ENCODE measurements around the gene LSM7. TPM values are rescaled to one million over a fixed set of nuclear protein-coding genes. Genes with fewer than 3 reads are reported as not detected.
A peak's percentile ranks its signal among the peaks of the same experiment; 100 is the strongest.

LSM7 gene
- total and polyA plus RNA-seq, 2 of the 13 experiments (the other 11 are each of a cell fraction or from before 2014, with no cell fraction given): 140 to 205 TPM

DNA sequence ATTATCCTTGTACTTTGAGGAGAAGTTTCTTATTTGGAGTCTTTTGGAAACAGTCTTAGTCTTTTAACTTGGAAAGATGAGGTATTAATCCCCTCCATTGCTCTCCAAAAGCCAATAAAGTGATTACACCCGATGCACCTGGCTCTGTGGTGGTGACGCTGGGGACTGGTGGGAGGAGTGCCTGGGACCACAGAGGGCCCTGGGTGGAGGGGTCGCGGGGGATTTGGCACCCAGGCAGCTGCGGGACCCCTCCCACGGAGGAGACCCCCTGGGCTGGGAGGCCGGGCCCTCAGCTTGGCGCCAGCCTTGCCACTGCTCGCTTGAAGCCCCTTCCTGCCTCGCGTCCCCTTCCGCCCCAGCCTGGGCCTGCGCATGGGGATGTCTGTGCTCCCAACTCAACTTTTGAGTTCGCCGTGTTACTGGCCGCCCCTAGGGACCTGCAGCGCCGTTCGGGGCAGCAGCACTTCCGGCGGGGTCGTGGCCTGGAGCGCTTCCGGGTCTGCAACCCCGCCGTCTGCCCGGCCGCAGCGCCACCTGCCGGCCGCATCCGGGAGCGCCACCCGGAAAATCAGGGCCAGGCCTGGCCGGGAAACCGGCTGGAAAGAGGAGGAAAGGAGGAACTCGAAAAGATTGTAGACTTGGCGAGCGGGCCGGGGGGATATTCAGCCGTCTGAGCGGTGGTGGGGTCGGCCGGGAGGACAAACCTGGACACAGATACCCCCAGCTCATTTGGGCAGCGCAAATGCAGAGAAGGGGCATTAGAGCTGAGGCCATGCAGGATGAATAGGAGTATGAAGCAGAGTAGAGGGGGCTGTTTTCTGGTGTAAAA is 54.8 kb downstream of the LSM7 start (continued):
- TF ChIP-seq IKZF4 (CRISPR knock-in tag; IDR thresholded peaks at IDR 0.05; ENCODE audit: borderline replicate concordance, low read depth, not compliant biosample characterization) (no peak), RBFOX2 (IDR thresholded peaks at IDR 0.05; ENCODE audit: low read depth, low read length) (peak; percentile 96), REL (CRISPR knock-in tag; conservative IDR thresholded peaks at IDR 0.05) (0 out of 2 replicates have a peak, but pooled peaks have one; percentile 25), ZNF772 (CRISPR knock-in tag; IDR thresholded peaks at IDR 0.05) (peak; percentile 64), RELA (CRISPR knock-in tag; IDR thresholded peaks at IDR 0.05) (0 out of 2 replicates have a peak, but pooled peaks have one; percentile 67), SP5 (CRISPR knock-in tag; IDR thresholded peaks at IDR 0.05; ENCODE audit: borderline replicate concordance, low read depth) (no peak), PCBP1 (IDR thresholded peaks at IDR 0.05; ENCODE audit: borderline replicate concordance, low read depth, low read length) (no peak), POLR2AphosphoS5 (IDR thresholded peaks at IDR 0.05; ENCODE audit: low read depth, low read length) (peak; percentile 60; the same call in 1 of the 2 replicates), ZNF776 (CRISPR knock-in tag; IDR thresholded peaks at IDR 0.05) (peak; percentile 72; the same call in 1 of the 2 replicates), ATF7 (IDR thresholded peaks at IDR 0.05) (no peak), ATF7 (CRISPR knock-in tag; IDR thresholded peaks at IDR 0.05) (no peak), ZNF432 (CRISPR knock-in tag; IDR thresholded peaks at IDR 0.05; ENCODE audit: borderline replicate concordance) (no peak), ZC3H4 (CRISPR knock-in tag; IDR thresholded peaks at IDR 0.05; ENCODE audit: borderline replicate concordance) (no peak), ZNF788 (CRISPR knock-in tag; IDR thresholded peaks at IDR 0.05; ENCODE audit: borderline replicate concordance) (peak; percentile 58; the same call in 1 of the 2 replicates), HHEX (CRISPR knock-in tag; IDR thresholded peaks at IDR 0.05) (no peak), ZNF282 (IDR thresholded peaks at IDR 0.05; ENCODE audit: partially characterized antibody) (no peak), ZNF335 (CRISPR knock-in tag; IDR thresholded peaks at IDR 0.05) (peak; percentile 57; the same call in 1 of the 2 replicates)
- TF ChIP-seq, protein P1, sequence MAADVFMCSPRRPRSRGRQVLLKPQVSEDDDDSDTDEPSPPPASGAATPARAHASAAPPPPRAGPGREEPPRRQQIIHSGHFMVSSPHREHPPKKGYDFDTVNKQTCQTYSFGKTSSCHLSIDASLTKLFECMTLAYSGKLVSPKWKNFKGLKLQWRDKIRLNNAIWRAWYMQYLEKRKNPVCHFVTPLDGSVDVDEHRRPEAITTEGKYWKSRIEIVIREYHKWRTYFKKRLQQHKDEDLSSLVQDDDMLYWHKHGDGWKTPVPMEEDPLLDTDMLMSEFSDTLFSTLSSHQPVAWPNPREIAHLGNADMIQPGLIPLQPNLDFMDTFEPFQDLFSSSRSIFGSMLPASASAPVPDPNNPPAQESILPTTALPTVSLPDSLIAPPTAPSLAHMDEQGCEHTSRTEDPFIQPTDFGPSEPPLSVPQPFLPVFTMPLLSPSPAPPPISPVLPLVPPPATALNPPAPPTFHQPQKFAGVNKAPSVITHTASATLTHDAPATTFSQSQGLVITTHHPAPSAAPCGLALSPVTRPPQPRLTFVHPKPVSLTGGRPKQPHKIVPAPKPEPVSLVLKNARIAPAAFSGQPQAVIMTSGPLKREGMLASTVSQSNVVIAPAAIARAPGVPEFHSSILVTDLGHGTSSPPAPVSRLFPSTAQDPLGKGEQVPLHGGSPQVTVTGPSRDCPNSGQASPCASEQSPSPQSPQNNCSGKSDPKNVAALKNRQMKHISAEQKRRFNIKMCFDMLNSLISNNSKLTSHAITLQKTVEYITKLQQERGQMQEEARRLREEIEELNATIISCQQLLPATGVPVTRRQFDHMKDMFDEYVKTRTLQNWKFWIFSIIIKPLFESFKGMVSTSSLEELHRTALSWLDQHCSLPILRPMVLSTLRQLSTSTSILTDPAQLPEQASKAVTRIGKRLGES (CRISPR knock-in tag; IDR thresholded peaks at IDR 0.05; ENCODE audit: borderline replicate concordance): no peak
- TF ChIP-seq, protein P2, sequence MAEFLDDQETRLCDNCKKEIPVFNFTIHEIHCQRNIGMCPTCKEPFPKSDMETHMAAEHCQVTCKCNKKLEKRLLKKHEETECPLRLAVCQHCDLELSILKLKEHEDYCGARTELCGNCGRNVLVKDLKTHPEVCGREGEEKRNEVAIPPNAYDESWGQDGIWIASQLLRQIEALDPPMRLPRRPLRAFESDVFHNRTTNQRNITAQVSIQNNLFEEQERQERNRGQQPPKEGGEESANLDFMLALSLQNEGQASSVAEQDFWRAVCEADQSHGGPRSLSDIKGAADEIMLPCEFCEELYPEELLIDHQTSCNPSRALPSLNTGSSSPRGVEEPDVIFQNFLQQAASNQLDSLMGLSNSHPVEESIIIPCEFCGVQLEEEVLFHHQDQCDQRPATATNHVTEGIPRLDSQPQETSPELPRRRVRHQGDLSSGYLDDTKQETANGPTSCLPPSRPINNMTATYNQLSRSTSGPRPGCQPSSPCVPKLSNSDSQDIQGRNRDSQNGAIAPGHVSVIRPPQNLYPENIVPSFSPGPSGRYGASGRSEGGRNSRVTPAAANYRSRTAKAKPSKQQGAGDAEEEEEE (CRISPR knock-in tag; IDR thresholded peaks at IDR 0.05; ENCODE audit: borderline replicate concordance): no peak
- TF ChIP-seq, protein P3, sequence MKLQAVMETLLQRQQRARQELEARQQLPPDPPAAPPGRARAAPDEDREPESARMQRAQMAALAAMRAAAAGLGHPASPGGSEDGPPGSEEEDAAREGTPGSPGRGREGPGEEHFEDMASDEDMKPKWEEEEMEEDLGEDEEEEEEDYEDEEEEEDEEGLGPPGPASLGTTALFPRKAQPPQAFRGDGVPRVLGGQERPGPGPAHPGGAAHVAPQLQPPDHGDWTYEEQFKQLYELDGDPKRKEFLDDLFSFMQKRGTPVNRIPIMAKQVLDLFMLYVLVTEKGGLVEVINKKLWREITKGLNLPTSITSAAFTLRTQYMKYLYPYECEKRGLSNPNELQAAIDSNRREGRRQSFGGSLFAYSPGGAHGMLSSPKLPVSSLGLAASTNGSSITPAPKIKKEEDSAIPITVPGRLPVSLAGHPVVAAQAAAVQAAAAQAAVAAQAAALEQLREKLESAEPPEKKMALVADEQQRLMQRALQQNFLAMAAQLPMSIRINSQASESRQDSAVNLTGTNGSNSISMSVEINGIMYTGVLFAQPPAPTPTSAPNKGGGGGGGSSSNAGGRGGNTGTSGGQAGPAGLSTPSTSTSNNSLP (IDR thresholded peaks at IDR 0.05; ENCODE audit: low read depth, low read length): no peak
- TF ChIP-seq, protein P4, sequence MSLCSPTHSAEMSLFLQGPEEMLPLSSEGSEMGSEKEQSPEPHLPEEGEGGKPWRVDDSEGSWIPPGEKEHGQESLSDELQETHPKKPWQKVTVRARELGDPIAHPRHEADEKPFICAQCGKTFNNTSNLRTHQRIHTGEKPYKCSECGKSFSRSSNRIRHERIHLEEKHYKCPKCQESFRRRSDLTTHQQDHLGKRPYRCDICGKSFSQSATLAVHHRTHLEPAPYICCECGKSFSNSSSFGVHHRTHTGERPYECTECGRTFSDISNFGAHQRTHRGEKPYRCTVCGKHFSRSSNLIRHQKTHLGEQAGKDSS (CRISPR knock-in tag; IDR thresholded peaks at IDR 0.05; ENCODE audit: borderline replicate concordance, low read depth): 0 out of 2 replicates have a peak, but pooled peaks have one; percentile 66

Measured in HepG2 (cell line).